SH-SY5Y (cell line): ENCODE data around the gene CDH4.

Source experiments
- GATA2 ChIP-seq: IDR thresholded peaks from 2 replicates; pipeline ENCODE4 v1.6.1; 2011; ENCODE audit warnings: mild to moderate bottlenecking, low read depth, low read length
- GATA3 ChIP-seq: IDR thresholded peaks from 2 replicates; pipeline ENCODE4 v1.6.1; 2011; ENCODE audit warnings: low read depth, mild to moderate bottlenecking, low read length, moderate library complexity

CDH4 gene

DNA sequence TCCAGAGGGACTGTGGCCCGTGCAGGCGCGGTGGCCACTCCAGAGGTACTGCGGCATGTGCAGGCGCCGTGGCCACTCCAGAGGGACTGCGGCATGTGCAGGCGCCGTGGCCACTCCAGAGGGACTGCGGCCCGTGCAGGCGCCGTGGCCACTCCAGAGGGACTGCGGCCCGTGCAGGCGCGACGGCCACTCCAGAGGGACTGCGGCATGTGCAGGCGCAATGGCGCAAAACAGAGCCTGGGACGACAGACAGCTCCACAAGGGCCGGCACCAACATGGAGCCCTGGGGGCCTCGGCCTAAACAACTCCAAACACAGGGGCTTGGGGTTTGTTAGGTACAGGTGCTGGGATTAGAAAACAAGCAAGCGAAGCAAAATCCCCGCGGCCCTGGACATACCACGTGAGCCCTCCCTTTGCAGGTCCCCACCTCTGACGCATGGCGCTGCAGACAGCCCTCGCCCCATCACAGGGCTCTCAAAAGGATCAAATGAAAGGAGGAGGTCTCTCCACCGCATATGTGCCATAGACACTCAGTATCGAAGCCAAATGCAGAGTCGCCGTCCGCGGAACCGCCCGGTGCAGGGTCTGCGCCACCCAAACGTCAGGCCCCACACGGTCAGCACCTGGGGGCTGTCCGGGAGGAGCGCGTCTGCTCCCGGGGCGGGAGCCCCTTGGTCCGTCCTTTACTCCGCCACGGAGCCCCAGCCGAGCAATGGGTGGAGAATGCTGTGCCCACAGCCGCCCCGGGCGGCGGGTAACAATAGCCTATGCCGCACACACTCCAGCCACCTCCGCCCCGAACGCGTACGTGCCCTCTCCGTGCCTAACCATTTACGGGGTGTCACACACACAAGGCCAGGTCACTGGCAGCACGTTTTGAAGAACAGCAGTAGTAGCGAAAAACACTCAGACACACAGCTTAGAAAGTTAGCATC lies 727.9 kb downstream of the CDH4 start:
- TF ChIP-seq GATA2 (no peak), GATA3 (no peak)

GRCh38 chr20:61980647-61981583 lies 728.9 kb downstream of the CDH4 start:
- TF ChIP-seq GATA3 (no peak), GATA2 (no peak)

DNA sequence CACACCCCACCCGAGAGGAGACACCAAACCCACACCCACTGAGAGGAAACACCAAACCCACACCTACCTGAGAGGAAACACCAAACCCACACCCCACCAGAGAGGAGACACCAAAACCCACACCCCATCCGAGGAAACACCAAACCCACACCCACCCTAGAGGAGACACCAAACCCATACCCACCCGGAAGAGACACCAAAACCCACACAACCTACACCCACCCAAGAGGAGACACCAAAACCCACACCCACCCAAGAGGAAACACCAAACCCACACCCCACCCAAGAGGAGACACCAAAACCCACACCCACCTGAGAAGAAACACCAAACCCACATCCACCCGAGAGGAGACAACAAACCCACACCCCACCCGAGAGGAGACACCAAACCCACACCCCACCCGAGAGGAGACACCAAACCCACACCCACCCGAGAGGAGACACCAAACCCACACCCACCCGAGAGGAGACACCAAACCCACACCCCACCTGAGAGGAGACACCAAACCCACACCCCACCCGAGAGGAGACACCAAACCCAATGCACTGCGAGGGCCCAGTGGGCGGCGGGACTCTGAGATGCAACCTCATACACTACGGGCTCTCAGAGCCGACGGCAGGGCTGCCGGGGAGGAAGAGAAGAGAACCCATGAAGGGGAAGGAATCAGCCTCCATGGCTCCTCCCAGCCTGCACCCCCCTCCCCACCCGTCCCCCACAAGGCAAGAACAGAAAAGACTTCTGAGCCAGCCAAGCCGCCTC lies 730.3 kb downstream of the CDH4 start:
- TF ChIP-seq GATA3 (no peak), GATA2 (no peak)

- no peak for TF ChIP-seq GATA2
- no peak for TF ChIP-seq GATA3
Measured at GRCh38 chr20:61982951-61983315, 730.9 kb downstream of the CDH4 start.

GRCh38 chr20:61983965-61984364 lies 731.9 kb downstream of the CDH4 start:
- no peak for TF ChIP-seq GATA2
- TF ChIP-seq GATA3, result no peak

DNA sequence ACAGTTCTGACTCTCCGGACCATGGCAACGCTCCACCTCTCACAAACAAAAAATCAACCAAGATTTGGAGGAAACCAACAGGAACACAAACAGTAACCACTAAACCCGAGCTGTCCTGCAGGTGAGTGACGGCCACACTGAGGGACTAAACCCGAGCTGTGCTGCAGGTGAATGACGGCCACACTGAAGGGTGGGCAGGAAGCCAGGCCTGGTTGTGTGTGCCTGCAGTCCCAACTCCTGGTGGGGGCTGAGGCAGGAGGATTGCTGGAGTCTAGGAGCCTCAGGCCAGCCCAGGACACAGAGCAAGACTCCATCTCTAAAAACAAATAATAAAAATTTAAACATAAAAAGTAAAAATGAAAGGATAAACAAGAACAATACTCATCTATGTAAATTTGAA lies 733.0 kb downstream of the CDH4 start:
- TF ChIP-seq GATA3, result no peak
- TF ChIP-seq GATA2, result no peak

DNA sequence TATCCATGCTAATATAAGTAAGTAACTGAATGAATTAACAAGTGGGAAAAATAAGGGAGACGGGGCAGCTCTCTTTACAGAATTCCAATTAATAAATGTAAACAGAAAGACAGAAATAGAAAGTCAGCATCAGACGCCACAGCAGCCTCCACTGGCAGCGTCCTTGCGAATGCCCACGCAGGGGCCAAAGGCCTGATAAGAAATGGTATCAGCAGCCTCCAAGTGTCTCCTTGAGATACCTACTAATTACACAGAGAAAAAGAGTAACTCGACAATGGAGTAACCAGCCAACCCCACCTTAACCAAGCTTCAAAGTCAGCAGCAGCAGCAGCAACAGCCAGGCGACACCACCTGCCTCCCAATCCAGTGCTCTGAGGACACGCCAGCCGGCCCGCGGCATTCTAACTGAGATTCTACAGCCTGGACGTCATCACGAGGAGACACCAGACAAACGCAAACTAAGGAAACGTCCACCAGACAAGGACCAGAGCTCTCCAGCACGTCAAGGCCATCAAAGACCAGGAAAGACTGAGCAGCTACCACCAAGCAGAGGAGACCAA lies 734.8 kb downstream of the CDH4 start:
- TF ChIP-seq GATA2, result no peak

DNA sequence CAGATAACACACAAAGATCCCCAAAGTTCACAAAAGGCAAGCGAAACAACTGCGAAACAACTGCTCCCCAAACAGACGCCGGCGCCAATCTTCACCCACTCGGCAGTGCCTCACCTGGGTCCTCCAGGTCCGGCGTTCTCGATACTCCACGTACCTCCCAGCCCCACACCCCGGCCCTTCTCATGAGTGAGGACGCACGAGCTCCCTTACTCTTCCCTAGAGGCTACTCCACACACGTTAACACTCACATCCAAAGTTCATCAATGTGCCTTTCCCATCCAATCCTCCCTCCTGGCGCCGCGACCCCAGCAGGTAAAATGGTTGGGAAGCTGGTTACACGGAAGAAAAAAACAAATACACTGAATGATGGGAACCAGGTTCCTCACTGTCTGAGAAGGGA lies 736.6 kb downstream of the CDH4 start:
- TF ChIP-seq GATA2 (no peak), GATA3 (no peak)

GRCh38 chr20:61989741-61990140 lies 737.7 kb downstream of the CDH4 start:
- TF ChIP-seq GATA2 (no peak), GATA3 (no peak)
